ENCODE data around the gene OMP.
"Not testable (repeated sequence)": the region's sequence is repeated elsewhere in the genome, so short reads cannot be mapped to it uniquely, and the experiment has no call there.

Gene OMP

DNA sequence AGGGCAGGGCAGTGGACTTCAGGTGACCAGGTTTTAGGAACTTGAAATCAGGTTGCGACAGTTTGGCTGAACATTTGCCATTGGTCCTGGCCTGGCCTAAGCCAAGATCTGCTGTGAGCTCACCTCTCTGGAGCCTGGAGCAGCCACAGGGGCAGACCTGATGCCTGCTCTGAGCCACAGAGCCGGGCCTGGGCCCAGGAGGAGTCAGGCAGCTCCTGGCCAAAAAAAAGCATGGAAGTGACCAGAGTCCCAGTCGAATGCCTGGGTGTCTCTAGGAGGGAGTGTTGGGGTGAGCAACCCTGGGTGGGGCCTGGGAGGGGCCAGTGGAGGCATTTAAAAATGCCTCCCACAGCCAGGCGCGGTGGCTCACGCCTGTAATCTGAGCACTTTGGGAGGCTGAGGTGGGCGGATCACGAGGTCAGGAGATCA lies 6.0 kb upstream of the OMP start:
- no peaks in the 10 kb centered on the region for H3K36me3 ChIP-seq (replicated peaks)
- no peaks in the 10 kb centered on the region for H3K9me3 ChIP-seq
- no peak for DNase-seq (ENCODE audit: low spot score in 2 of 2)
- H3K4me1 ChIP-seq: no peaks in the 10 kb centered on the region
- H3K4me3 ChIP-seq: no peak overlapping the region
- no peaks in the 10 kb centered on the region for H3K27me3 ChIP-seq (ENCODE audit: low read depth)
- in situ Hi-C loops (cut with MboI; ENCODE audit: low sequenced_read_pairs): no loop called here

DNA sequence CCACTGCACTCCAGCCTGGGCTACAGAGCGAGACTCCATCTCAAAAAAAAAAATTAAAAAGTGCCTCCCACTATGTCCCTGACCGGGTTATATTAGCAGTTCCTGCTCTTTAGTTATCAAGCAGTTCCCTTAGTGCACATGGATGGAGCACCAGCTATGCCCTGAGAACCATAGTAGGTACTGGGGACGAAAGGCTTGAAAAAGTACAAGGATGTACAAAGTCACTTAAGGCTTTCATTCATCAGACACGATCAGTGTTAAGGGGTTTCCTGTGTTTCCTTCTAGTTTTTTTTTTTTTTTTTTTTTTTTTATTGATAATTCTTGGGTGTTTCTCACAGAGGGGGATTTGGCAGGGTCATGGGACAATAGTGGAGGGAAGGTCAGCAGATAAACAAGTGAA lies 5.5 kb upstream of the OMP start:
- in situ Hi-C loops (cut with MboI; ENCODE audit: low sequenced_read_pairs): not testable (repeated sequence)

DNA sequence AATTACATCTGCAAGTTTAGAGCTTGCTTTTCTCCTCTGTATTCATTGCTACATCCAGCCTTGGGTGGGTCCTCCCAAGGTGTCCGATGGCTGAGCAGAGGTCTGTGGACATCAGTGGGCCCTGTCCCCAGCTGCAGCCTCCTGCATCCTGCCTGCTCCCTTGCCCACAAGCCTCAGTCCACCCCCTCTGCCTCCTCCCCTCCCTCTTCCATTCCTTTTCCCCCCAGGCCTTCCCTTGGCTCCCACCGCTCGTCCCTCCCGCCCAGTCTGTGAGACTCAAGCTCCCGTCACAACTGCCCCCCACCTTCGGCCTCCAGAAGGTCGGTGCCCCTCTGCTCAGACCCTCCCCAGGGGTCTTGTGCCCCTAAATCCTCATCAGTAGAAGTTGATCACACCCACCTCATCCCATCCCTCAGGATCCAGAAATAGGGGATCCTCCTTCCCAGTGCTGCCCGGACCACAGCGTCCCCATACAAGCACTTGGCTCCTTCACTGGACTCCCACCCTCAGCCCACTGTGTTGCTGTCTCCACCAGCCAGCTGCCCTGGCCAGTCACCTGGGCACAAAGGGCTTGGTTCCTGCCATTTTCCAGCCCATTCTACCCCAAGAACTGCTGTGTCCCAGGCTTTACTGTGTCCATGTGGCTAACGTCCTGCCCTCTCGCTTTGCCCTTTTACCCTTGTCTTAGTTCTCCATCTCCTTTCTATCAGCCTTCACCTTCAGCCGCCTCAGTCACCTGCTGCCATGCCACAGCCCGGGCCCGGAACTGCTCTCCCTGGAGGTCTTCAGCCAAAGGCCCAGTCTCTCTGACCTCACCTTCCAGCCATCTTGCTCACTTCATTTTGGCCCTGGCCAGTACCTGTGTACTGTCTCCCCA lies 2.2 kb upstream of the OMP start:
- in situ Hi-C loops (cut with MboI; ENCODE audit: low sequenced_read_pairs): loop anchor here (10.0 kb wide), 1 partner anchor 356 kb away; no protein-coding TSS in a partner anchor
- Histone ChIP-seq H3K9me3 (no peaks in the 10 kb centered on the region), H3K4me1 (no peaks in the 10 kb centered on the region), H3K4me3 (no peak overlapping the region), H3K27me3 (ENCODE audit: low read depth) (no peaks in the 10 kb centered on the region), H3K36me3 (replicated peaks) (no peaks in the 10 kb centered on the region)
- no peak for DNase-seq (ENCODE audit: low spot score in 2 of 2)

More for the DNA sequence above, 5.5 kb upstream of the OMP start:
- H3K4me3 ChIP-seq; H3K4me1 ChIP-seq; H3K9me3 ChIP-seq; DNase-seq (ENCODE audit: low spot score in 2 of 2); H3K27me3 ChIP-seq (ENCODE audit: low read depth); H3K36me3 ChIP-seq (replicated peaks): not testable (repeated sequence)

DNA sequence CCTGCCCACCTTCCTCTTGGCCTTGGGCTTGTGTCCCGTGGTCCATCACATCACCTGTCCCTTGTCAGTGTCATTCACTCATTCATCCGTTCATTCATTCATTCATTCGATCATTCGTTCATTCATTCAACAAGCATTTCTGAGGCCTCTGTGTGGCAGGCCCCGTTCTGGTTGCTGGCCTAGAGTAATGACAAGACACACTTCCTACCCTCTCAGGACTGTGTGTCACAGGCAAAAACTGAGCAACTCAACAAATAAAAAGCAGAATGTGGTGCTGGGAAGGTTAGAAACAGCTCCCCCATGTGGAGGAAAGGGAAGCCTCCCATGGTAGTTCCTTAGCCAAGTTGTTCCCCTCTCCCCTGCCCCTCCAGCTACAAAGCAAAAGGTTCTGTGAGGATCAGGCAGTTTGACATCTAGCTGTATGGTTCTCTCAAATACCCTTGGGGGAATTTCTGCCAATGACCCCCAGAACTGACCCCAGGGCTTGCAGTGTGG lies 1.6 kb upstream of the OMP start:
- H3K9me3 ChIP-seq: no peaks in the 10 kb centered on the region
- H3K36me3 ChIP-seq (replicated peaks): no peaks in the 10 kb centered on the region
- DNase-seq (ENCODE audit: low spot score in 2 of 2): peak; percentile 6 to 47
- in situ Hi-C loops (cut with MboI; ENCODE audit: low sequenced_read_pairs): loop anchor here (10.0 kb wide), 1 partner anchor 356 kb away; no protein-coding TSS in a partner anchor
- no peaks in the 10 kb centered on the region for H3K4me1 ChIP-seq
- no peaks in the 10 kb centered on the region for H3K27me3 ChIP-seq (ENCODE audit: low read depth)
- no peak overlapping the region for H3K4me3 ChIP-seq

DNA sequence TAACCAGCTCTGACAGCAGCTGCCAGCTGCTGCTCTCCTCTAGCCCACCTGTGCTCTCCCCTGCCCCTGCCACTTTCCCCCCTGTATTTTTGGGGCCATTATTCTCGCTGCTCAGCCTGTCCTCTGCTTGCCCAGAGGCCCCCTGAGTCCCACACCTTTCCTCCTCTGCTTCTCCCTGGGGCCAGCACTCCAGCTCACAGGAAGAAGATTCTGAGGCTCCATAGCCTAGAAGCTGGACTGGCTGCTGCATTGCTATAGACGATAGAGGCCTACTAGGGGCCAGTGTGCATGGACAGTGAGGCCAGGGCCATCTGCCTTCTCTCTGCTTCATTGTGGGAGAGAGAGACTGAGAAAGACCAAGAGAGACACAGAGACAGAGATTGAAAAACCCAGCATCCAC lies 679 bp downstream of the OMP start:
- in situ Hi-C loops (cut with MboI; ENCODE audit: low sequenced_read_pairs): loop anchor here (10.0 kb wide), 1 partner anchor 359 kb away; no protein-coding TSS in a partner anchor
- H3K27me3 ChIP-seq (ENCODE audit: low read depth): no peaks in the 10 kb centered on the region

DNA sequence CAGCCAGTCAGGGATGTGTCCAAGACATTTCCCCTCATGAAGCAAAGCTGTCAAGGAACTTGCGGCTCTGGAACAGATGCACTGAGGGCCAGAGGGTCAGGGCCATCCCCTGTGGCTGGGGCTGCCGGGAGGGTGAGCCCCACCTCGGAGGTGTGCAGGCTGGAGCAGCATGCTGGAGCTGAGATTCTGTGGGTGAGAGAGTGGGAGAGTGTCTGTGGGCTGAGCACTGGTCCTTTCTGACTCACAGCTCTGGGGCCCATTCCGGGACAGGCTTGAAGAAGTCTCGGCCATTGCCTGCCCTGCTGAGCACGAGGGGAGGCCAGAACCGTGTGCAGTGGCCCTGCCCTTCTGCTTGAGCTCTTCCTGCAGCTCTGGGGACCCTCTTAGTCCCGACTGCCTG lies 2.1 kb downstream of the OMP start:
- Histone ChIP-seq H3K4me3 (no peak overlapping the region), H3K36me3 (replicated peaks) (no peaks in the 10 kb centered on the region), H3K9me3 (no peaks in the 10 kb centered on the region), H3K4me1 (no peaks in the 10 kb centered on the region), H3K27me3 (ENCODE audit: low read depth) (no peaks in the 10 kb centered on the region)
- no peak for DNase-seq (ENCODE audit: low spot score in 2 of 2)
- in situ Hi-C loops (cut with MboI; ENCODE audit: low sequenced_read_pairs): loop anchor here (10.0 kb wide), 1 partner anchor 360 kb away; no protein-coding TSS in a partner anchor

More for the DNA sequence above, 679 bp downstream of the OMP start:
- no peak overlapping the region for H3K4me3 ChIP-seq
- no peaks in the 10 kb centered on the region for H3K4me1 ChIP-seq
- DNase-seq (ENCODE audit: low spot score in 2 of 2): no peak
- H3K9me3 ChIP-seq: no peaks in the 10 kb centered on the region
- no peaks in the 10 kb centered on the region for H3K36me3 ChIP-seq (replicated peaks)

DNA sequence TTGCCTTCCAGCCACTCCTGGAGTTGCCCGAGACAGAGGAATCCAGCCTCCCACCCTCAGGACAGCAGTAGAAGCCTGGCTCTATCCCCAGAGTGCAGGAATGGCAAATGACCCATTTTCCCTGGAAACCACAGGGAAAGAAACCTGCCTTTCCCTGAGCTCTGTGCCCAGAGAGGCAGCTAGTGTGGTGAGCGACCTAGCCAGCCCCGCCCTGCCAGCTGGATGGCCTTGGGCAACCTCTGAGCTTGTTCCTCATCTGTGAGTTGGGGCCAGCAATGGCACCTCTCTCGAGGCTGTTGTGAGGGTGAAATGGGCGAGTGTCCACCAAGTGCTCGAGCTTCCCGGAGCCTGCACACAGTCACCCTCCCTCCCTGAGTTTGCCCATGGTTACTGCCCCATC lies 3.7 kb downstream of the OMP start:
- in situ Hi-C loops (cut with MboI; ENCODE audit: low sequenced_read_pairs): loop anchor here (10.0 kb wide), 1 partner anchor 362 kb away; no protein-coding TSS in a partner anchor
- no peaks in the 10 kb centered on the region for H3K36me3 ChIP-seq (replicated peaks)
- H3K27me3 ChIP-seq (ENCODE audit: low read depth): no peaks in the 10 kb centered on the region
- no peaks in the 10 kb centered on the region for H3K9me3 ChIP-seq
- DNase-seq (ENCODE audit: low spot score in 2 of 2): no peak
- H3K4me1 ChIP-seq: no peaks in the 10 kb centered on the region
- no peak overlapping the region for H3K4me3 ChIP-seq

DNA sequence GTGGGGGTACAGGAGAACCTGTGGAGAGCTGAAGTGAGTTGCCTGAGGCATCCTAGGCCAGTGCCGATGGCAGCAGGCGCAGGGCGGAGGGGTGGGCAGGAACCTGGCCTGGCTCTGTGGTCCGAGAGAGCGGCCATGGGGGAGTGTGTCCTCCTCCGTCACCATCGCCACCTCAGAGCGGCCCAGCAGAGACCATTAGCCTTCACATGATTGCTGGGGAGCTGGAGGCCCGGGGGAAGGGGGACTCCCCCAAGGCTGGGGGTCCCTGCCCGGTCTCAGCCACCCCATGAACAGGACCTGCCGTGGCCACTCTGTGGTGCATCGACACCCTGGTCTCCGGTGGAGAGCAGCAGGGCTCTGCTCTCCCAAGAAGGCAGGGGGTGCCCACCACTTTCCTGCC lies 4.1 kb downstream of the OMP start:
- no peaks in the 10 kb centered on the region for H3K36me3 ChIP-seq (replicated peaks)
- no peaks in the 10 kb centered on the region for H3K9me3 ChIP-seq
- no peaks in the 10 kb centered on the region for H3K27me3 ChIP-seq (ENCODE audit: low read depth)
- no peaks in the 10 kb centered on the region for H3K4me1 ChIP-seq
- in situ Hi-C loops (cut with MboI; ENCODE audit: low sequenced_read_pairs): loop anchor here (10.0 kb wide), 1 partner anchor 362 kb away; no protein-coding TSS in a partner anchor
- H3K4me3 ChIP-seq: no peak overlapping the region
- DNase-seq (ENCODE audit: low spot score in 2 of 2): no peak

DNA sequence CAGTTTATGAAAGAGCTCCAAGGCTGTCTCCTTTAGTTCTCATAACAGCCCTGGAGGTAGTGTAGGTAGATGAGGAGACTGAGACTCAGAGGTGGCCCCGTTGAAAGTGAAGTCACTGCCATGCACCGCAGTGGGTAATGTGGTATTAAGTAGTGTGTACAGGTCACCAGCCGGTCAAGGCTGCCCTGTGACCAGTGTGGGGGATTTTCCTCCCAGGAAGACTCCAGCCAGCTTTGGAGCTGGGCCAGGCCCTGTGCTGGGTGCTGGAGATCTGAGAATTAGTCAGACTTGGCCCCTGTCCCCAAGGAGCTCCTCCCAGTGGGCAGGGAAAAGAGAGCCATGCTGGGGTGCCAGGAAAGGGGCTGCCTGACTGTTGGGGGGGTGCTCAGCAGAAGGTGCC lies 5.3 kb downstream of the OMP start:
- no peaks in the 10 kb centered on the region for H3K36me3 ChIP-seq (replicated peaks)
- no peaks in the 10 kb centered on the region for H3K9me3 ChIP-seq
- no peaks in the 10 kb centered on the region for H3K4me1 ChIP-seq
- no peaks in the 10 kb centered on the region for H3K27me3 ChIP-seq (ENCODE audit: low read depth)
- no peak overlapping the region for H3K4me3 ChIP-seq
- in situ Hi-C loops (cut with MboI; ENCODE audit: low sequenced_read_pairs): loop anchor here (10.0 kb wide), 1 partner anchor 363 kb away; no protein-coding TSS in a partner anchor
- no peak for DNase-seq (ENCODE audit: low spot score in 2 of 2)

DNA sequence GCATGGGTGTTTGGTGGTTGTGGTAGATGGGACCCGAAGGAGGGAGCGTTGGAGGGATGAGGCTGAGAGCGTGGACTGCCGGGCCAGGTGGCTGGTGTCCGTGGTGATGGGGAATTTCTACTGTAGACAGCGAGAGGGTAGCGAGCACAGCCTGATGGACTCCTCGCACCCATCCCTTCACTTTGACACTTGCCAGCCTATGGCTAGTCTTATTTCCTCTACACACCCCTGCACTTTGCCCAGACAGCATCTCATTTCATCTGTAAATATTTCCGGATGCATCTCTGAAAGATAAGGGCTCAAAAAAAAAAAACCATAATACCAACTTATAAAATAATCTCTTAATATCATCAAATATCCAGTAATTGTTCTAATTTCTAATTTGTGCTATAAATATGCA lies 5.8 kb downstream of the OMP start:
- Histone ChIP-seq H3K9me3 (no peaks in the 10 kb centered on the region), H3K36me3 (replicated peaks) (no peaks in the 10 kb centered on the region), H3K4me1 (no peaks in the 10 kb centered on the region), H3K27me3 (ENCODE audit: low read depth) (no peaks in the 10 kb centered on the region), H3K4me3 (no peak overlapping the region)
- no peak for DNase-seq (ENCODE audit: low spot score in 2 of 2)
- in situ Hi-C loops (cut with MboI; ENCODE audit: low sequenced_read_pairs): loop anchor here (10.0 kb wide), 1 partner anchor 364 kb away; no protein-coding TSS in a partner anchor

DNA sequence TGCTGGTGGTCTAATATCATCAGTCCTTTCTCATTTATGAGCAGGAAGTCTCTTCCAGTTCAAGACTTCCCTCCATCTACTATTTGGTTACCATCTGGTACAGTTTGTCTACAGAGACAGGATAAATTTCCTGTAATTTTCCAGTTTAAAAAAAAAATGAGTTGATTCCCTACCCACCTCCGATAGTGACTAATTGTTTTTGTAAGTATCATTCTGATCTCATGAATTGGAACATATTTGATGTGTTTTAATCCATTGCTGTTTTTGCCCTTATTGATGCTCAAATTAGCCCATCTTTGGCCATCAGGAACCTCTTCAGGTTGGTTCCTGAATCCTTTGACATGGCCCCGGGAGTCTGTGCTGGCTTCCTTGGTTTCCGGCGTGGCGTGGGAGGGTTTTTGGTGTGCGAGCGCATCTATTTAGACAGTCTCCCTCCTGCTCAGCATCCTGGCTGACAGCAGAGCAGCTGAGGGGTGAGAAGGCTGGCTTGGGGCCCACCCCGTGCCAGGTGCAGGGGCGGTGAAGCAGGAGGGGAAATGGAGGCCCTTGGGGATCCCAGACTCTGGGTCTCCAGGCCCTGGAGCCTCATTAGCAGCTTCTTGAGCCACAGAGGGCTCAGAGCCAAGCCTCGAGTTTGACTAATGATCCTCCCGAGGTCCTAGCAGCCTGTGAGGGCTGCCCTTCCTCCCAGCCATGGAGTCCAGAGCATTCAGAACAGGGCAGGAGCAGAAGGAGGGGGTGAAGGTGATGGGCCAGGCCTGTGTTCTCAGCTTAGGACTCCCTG lies 6.8 kb downstream of the OMP start:
- DNase-seq (ENCODE audit: low spot score in 2 of 2): no peak
- Histone ChIP-seq H3K9me3 (no peaks in the 10 kb centered on the region), H3K36me3 (replicated peaks) (no peaks in the 10 kb centered on the region), H3K27me3 (ENCODE audit: low read depth) (no peaks in the 10 kb centered on the region), H3K4me3 (no peak overlapping the region), H3K4me1 (no peaks in the 10 kb centered on the region)
- in situ Hi-C loops (cut with MboI; ENCODE audit: low sequenced_read_pairs): loop anchor here (10.0 kb wide), 1 partner anchor 365 kb away; no protein-coding TSS in a partner anchor

DNA sequence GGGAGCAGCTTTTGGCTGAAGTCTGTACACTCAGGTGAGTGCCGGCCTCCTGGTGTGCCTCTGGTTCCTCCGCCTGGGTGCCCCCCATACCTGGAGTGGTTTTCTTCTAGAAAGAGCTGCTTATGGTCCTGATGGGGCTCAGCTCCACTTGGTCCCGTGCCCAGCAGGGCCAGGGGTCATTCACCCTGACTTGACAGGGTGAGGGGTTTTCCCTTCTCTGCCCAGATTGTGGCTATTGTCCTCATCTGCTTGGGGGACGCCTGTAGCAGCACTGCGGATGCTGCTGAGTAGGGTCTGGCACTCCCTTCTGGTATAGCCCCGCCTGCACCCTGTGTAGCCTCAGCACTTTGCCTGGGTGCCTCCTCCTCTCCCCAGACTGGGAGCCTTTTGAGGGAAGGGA lies 8.2 kb downstream of the OMP start:
- in situ Hi-C loops (cut with MboI; ENCODE audit: low sequenced_read_pairs): no loop called here
- DNase-seq (ENCODE audit: low spot score in 2 of 2): no peak
- no peaks in the 10 kb centered on the region for H3K27me3 ChIP-seq (ENCODE audit: low read depth)
- H3K36me3 ChIP-seq (replicated peaks): no peaks in the 10 kb centered on the region
- no peak overlapping the region for H3K4me3 ChIP-seq
- no peaks in the 10 kb centered on the region for H3K4me1 ChIP-seq
- H3K9me3 ChIP-seq: no peaks in the 10 kb centered on the region

DNA sequence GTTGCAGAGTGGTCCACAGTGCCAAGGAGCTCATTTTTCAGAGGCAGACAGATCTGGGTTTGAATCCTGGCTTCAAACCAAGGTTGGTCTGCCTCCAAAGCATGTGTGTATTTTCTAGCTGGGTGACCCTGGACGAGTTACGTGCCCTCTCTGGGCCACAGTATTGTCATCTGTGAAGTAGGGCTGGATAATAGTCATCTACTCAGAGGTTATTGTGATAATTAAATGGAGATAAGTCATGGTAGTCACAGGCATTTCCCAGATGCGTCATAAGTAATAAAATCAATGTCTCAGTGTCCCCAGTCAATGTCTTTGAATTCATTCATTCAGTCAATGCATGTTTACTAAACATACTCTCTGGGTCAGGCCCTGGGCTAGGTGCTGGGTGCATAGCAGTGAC lies 8.6 kb downstream of the OMP start:
- H3K9me3 ChIP-seq: no peaks in the 10 kb centered on the region
- DNase-seq (ENCODE audit: low spot score in 2 of 2): no peak
- H3K27me3 ChIP-seq (ENCODE audit: low read depth): no peaks in the 10 kb centered on the region
- no peaks in the 10 kb centered on the region for H3K4me1 ChIP-seq
- H3K36me3 ChIP-seq (replicated peaks): no peaks in the 10 kb centered on the region
- in situ Hi-C loops (cut with MboI; ENCODE audit: low sequenced_read_pairs): no loop called here
- H3K4me3 ChIP-seq: no peak overlapping the region
